NCI-H446 treated with DMSO at 0.1 percent for 48 hours (cell line): ENCODE measurements around the gene CUEDC2.
A peak's percentile ranks its signal among the peaks of the same experiment; 100 is the strongest.

Experiments
- DNase-seq: peaks from one replicate; lab custom pipeline; 2025; lab: John Stamatoyannopoulos, UW

The CUEDC2 gene, protein sequence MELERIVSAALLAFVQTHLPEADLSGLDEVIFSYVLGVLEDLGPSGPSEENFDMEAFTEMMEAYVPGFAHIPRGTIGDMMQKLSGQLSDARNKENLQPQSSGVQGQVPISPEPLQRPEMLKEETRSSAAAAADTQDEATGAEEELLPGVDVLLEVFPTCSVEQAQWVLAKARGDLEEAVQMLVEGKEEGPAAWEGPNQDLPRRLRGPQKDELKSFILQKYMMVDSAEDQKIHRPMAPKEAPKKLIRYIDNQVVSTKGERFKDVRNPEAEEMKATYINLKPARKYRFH

DNA sequence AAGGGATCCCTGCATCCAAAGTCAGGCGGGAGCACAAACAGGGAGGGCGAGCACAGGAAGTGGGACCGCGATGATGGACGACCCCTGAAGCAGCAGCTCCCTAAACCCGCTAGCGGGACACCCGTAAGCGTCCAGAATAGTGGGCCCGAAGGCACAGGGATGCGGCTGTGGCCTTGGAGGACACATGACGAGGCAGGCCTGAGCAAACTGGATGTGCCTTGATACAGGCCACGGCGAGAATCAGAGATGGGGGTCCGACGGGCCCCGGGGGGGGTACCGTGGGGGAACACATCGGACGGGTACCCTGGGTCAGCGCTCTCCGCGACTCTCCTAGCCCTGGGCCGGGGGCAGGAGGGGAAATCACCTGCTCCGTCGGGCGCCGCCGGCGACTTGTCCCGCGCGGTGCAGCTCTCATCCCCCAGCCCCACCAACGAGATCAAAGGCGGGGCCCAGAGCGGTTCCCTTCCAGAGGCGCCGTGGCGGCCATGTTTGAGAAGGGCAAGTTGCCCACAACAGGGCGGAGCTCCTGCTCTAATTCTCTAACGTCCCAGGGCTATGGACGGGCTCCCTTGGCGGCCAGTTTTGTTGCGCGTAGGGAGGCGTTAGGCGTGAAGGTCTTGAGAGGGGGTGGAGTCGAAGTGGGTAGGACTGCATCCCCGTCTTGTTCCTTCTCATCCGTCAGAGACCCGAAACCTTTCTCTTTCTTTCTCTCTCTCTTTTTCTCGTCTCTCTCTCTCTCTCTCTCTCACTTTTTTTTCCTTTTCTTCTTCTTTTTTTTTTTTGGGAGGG lies at the start of gene CUEDC2:
Gene CUEDC2, minus strand, starts transcription at position 413 of the 789 bp plus-strand sequence. CDS start 7,386 bp downstream, outside the sequence.
- DNase-seq, result peak; percentile 89

DNA sequence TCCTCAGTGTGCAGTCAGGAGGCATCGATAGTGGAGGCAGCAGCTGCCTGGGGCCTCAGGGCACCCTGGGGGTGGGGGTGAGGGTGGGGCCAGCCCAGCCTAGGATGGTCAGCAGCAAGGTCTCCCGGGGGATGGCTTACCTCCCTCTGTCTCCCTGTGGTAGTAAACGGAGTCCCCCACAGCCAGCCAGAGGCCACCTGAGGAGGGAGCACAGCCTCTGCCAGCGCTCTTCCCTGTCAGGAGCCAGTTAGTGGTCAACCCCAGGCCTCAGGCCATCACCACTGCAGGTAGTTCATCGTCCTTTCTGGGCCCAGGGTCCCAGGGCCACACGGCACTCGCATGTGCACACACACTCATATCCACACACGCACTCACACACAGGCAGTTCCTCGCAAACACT lies 48.0 kb upstream of the CUEDC2 start:
- no peak for DNase-seq

DNA sequence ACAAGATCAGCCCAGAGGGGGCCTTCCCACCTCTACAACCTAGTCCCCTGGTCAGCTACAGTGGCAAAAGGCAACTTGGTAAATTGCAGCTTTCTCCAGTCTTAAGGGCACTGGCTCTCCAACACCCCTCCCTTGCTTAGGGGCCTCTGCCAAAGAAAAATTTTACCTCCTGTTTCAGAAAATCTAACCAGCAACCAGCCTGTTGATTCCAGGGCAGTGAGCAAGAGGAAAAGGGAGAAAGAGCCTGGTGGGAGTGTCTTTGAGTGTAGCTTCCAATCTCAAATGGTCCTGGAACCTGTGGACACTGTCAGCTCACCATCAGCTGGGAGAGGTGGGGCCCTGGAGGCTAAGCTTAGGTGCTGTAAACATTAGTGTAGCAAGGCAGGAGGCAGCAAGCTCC lies 47.3 kb upstream of the CUEDC2 start:
- DNase-seq, result no peak

DNA sequence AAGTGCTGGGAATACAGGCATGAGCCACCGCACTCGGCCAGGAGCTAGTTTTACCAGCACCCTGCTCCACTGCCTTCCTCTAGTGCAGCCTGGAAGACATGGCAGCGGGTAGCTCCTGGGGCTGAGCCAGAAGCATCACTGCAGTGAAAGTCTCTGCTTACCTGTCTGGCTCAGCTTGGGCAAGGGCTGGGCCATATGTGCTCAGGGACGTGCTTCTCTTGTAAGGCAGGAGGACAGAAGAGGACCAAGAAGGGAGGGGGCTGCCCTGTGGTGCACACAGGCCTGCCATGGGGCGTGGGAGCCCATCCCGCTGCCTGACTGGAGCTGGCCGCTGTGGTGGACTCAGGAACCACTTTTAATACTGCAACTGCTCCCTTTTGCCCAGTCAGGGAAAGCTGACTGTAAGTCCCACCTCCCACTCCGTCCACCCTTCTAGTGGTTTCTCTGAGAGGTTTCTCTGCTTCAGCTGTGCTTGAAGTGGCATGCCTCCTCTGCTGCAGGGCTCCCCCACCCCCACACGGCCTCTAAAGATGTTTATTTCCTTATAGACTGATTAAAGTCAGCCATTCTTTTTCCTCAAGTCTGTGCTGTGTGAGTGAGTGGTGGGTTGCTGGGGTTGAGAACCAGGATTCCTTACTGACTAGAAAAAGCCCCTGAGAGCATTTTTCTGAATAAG lies 44.2 kb upstream of the CUEDC2 start:
- no peak for DNase-seq

DNA sequence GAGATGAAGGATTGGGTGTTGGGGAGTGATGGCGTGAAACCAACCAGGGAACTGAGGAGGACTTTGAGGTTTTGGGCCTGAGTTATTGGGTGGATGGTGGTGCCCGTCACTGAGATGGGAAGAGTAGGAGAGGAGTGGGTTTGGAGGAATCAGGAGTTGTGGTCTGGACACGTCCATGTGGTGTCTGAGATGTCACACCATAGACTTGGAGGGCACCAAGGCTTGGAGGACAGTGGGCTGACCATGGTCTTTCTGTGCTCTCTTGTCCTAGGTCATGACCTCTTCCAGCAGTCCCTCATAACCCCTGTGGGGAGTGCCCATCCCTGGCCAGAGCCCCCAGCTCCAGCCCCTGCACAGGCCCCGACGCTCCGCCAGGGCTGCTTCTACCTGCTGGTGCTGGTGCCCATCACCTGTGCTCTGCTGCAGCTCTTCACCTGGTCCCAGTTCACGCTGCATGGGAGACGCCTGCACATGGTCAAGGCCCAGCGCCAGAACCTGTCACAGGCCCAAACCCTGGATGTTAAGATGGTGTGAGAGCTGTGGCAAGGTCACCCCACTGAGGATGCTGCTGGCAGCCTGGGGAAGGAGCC lies 43.2 kb upstream of the CUEDC2 start:
- no peak for DNase-seq

DNA sequence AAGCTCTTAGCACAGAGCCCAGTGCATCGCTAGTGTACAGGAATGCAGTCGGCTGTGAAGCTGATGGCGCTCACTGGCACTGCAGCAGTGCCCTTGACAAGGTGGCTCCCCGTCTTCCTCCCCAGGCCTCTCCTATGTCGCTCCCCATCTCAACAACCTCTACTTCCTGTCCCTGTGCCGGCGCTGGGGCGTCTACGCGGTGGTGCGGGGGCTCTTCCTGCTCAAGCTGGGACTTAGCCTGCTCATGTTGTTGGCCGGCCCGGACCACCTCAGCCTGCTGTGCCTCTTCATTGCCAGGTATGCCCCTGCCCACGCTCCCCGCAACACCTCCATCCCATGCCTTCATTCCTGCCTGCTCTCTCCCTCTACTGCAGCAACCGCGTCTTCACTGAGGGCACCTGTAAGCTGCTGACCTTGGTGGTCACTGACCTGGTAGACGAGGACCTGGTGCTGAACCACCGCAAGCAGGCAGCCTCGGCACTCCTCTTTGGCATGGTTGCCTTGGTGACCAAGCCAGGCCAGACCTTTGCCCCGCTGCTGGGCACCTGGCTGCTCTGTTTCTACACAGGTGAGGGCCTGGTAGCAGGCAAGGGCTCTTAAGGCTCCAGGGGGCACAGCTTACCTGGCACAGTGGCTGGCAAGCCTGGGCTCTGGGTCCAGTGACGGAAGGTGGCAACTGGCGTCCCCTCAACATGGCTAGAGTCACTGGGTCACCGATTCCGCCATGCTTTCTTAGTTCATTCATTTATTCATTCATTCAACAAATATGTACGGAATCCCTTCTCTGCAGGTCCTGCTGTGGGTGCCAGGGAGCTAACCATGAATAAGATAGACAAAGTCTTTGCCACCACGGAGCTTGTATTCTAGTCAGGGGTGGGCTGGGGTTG lies 41.3 kb upstream of the CUEDC2 start:
- DNase-seq, result no peak

DNA sequence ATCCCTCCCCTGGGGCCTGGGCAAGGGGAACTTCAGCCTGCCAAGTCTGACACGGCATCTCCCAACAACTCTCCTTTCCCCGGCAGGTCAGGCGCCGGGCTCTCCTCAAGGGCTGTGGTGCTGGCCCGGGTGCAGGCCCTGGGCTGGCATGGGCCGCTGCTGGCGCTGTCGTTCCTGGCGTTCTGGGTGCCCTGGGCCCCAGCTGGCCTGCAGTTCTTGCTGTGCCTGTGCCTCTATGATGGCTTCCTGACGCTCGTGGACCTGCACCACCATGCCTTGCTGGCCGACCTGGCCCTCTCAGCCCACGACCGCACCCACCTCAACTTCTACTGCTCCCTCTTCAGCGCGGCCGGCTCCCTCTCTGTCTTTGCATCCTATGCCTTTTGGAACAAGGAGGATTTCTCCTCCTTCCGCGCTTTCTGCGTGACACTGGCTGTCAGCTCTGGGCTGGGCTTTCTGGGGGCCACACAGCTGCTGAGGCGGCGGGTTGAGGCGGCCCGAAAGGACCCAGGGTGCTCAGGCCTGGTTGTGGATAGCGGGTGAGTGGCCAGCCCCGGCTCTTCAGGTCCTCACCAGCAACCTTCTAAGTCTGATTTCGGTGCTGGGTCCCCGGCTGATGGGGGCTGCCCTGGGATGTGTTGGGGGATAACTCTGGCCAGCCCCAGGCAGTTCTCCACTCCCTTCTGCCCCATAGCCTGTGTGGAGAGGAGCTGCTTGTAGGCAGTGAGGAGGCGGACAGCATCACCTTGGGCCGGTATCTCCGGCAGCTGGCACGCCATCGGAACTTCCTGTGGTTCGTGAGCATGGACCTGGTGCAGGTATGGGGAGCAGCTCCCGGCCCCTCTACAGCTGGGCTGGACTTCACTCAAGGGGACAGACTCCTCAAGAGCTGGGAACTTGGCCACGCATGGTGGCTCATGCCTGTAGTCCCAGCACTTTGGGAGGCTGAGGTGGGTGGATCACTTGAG lies 38.5 kb upstream of the CUEDC2 start:
- DNase-seq, result no peak

DNA sequence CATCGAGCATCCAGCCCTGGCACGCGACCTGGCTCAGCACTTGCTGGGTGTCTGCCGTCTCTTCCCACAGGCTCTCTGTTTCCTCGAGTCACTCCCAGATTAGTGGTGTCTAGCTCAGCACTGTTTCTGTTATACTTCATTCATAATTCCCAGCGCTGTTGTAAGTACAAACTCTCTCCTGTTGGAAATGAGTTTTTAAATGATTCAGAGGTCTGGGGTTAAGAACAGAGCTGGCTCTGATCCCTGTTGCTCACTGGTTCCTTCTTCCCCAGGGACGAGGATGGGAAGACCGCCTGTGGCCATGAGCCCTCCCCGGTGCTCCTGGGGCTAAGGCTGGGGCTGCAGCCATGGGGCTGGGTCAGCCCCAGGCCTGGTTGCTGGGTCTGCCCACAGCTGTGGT lies 36.3 kb upstream of the CUEDC2 start:
- DNase-seq, result no peak

DNA sequence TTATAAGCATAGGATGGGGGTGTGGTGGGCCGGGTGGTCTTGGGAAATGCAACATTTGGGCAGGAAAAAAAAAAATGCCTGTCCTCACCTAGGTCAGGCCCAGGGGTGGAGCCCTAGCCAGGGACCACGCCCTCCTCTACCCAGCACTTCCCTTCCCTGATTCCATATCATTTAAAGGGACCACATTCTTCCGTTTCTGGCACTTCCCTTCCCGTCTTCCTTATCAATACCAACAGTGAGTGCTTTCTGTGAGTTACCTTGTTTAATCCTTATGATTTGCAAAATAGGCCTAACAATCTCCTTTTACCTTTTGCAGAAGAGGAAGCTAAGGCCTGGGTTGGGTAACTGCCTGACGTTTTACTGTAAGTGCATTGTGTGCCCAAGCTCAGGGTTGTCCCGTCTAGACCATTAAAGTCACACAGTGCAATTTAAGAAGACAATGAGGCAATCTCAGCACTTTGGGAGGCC lies 35.6 kb upstream of the CUEDC2 start:
- no peak for DNase-seq

DNA sequence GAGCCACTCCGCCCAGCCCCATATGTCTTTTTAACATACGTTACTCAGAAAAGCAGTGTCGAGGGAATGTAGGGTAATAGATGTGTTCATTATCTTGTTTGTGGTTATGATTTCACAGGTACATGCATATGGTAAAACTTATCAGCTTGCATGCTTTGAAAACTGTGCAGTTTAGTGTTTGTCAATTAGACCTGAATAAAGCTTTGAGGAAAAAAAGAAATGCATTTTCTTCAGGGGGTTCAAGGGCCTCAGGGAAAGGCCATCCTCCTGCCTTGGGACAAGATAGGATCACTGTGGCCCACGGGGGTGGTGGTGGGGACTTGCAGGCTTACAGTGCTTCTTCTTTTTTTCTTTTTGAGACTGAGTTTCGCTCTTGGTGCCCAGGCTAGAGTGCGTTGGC lies 34.9 kb upstream of the CUEDC2 start:
- DNase-seq, result no peak

DNA sequence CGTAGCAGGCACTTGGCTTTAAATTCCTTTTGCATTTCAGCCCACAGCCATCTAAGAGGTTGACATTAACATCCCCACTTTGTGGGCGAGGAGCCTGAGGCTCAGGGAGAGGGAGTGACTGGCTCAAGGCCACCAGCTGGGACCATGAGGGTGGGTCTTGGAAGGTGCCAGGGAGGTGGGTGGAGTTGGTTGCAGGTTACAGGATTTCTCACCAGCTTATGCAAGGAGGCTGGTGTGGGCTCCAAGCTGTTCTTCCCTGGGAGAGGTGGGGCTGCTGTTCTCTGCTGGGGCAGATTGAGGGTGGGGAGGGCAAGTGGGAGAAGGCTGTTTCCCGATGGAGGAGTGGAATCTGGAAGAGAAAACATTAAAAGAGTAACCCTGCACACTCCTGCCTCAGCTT lies 33.1 kb upstream of the CUEDC2 start:
- no peak for DNase-seq

DNA sequence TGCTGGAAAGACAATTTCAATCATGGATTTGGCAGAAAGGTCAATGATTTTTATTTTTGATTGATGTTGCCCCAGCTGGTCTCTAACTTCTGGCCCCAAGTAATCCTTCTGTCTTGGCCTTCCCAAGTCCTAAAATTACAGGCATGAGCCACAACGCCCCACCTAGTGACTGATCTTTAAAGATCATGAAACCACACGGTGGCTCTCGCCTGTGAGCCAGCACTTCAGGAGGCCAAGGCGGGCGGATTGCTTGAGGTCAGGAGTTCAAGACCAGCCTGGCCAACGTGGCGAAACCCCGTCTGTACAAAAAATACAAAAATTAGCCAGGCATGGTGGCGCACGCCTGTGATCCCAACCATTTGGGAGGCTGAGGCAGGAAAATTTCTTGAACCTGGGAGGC lies 31.6 kb upstream of the CUEDC2 start:
- DNase-seq, result no peak

DNA sequence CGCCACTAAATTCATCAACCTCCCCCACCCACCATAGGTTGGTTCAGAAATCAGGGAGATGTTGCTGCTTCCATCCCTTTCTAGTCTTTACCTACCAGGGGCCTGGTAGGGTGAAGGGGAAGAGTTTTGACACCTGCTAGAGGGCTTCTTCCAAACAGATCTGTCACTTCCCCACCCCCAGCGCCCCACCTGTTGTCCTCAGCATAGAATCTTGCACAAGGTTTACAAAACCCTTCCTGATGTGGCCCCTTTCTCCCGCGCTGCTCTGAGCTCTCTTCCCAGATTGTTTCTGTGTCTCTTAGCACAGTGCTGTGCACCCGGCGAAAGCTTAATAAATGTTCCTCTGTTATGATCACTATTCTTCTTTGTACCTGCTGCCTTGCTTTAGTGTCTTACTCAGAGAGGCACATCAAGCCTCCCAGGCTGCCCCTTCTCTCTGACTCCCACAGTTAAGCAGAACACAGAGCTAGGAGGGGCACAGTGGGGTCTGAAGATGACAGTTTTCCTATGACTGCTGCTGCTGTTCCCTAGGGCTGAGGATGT lies 30.2 kb upstream of the CUEDC2 start:
- DNase-seq, result no peak

DNA sequence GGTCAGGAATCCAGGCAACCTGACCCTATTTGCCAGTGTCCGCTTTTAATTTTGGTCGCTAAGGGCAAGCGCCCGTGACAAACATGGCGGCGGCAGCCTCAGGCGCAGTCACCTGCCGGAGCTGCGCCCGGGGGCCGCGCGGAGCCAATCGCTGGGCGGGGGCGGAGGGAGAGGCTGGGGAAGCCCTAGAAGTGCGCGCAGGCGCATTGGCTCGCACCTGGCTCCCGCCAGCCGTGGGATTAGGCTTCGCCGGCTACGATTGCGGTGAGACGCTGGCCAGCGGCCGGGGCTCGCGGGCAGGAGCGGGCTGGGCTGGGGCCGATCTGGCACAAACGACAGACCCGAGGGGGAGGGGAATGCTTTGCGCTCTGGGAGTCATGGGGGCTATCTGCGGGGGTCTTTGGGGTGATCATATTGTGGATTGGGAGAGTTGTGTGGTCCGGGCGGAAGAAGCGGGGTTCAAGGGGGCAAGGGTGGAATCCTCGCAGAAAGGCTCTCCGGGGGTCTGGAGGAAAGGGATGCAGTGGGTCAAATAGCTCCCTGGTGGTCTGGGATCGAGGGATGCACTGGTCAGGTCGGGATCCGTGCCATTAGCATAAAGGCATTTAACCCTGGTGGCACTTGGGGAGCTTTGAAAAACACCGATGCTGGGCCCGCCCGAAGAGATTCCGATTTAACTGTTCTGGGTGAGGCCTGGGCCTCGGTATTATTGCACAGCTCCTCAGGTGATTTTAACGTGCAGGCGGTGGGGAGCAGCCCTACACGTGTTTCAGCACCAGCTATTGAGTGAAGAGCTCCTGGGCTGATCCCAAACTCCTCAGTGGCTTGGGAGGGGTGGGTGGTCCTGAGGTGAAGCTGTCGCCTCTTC lies 29.0 kb upstream of the CUEDC2 start:
- peak; percentile 59 for DNase-seq

DNA sequence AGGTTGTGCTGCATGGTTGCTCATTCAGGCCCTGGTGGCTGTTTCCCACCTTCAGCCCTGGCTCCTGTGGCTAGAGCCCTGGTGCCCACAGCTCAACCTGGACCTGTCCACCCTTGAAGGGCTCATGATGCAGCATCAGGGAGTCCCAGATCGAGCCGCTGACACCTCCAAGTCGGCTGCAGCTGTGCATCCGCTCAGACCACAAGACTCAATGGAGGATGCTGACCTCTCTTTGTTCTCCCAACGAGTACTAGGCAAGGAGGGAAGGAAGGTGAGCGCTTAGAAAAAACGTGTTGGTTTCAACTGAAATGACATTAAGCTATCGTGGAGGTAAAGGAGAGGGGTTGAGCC lies 28.4 kb upstream of the CUEDC2 start:
- DNase-seq, result no peak

DNA sequence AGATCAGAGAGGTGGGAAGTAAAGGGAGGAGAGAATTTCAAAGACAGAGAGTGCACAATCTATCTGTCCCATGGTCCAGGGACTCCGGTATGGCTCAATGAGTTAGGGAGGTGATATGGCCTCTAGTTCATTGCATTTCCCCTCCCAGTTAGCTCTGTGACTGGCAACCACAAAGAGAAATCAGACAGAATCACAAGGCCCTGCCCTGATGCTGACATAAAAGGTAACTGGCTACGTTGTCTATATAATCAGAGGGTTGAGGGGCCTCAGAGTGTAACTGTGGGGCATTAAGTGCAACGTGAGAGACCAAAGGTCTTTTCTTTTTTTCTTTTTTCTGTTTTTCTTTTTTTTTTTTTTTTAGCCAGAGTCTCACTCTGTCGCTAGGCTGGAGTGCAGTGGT lies 26.3 kb upstream of the CUEDC2 start:
- no peak for DNase-seq

DNA sequence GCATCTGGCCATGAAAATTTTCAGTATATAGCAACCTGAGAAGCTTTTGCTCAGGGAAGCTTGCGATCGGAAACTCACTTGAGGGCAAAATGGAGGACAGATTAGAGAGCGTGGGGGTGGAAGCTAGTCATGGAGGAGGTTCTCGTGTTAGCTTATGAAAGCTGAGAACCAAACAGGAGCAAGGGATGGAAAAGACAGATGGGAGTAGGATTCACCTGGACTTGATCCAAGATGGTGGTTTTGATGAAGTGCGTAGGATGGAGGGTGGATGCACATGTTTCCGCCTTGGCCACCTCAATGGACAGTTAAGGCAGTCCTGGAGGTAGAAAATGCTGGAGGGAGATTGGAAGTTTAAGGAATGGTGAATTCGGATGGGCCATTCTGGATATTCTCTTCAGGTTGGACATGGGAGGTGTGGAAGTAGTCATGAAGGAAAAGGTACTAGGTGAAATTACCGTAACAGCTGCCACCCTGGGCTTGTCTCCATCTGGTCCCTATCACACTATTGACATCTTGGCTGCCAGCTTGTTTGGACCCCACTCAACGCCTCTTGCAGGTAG lies 25.3 kb upstream of the CUEDC2 start:
- DNase-seq, result peak; percentile 10

DNA sequence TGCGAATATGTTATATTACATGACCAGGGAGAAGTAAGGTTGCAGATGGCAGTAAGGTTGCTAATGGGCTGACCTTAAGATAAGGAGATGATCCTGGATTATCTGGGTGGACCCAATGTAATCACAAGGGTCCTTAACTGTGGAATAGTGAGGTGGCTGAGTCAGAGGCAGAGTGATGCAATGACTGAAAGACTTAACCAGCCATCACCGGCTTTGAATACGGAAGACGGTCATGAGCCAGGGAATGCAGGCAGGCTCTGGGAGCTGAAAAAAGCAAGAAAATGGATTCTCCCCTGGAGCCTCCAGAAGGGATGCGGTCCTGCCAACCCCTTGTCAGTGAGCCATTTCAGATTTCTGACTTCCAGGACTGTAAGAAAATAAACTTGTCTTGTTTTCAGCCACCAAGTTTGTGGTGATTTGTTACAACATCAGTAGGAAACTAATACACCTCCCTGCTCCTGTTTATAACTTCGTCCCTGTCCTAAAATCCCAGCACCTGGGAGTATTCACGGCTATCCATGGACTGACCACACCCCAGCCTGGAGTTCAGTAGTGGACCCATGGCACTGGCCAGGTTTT lies 23.6 kb upstream of the CUEDC2 start:
- DNase-seq, result no peak
